Measurements from ENCODE around the gene SNRNP200. TPM values are rescaled to one million over a fixed set of nuclear protein-coding genes. Genes with fewer than 3 reads are reported as not detected.

Gene SNRNP200
- total RNA-seq, 1 donor from 2014 or later = 191 TPM

DNA sequence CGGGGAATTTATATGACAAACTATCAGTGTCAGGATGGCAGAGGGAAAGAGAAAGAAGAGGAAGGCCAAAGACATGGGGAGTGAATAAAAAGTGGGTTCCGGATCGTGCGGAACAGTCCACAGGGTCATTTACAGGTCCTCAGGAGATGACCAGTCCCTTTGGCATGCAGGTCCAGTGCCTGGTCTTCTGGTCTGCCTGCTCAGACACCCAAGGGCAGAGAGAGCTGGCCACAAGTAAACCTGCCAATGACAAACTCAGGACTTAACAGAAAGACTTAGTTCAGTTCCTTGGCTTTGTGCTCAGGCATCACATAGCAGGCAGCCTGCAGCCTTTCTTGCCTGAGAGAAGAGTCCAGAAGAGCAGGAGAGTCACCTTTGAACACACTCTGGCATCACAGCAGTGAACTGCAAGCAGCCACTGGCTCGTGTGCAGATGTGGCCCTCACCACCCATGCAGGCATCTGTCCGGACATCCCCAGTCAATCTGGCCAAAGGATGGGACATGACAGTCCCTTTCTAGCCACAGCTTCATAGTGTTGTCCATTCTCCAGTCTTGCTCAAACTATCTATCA is 53.5 kb downstream of the SNRNP200 start:
- Mint-ChIP-seq H3K4me1 (ENCODE audit: low read depth) (peaks cover 21% of the 10 kb centered on the region), H3K27ac (peak overlapping the region; percentile 33), H3K4me3 (ENCODE audit: low read depth) (no peak overlapping the region), H3K9me3 (no peaks in the 10 kb centered on the region), H3K36me3 (ENCODE audit: low read depth) (peaks cover 53% of the 10 kb centered on the region), H3K27me3 (ENCODE audit: low read depth) (no peaks in the 10 kb centered on the region)
- no peak for DNase-seq (ENCODE audit: low spot score)
- intact Hi-C loops (cut with micrococcal nuclease) = no loop called here

DNA sequence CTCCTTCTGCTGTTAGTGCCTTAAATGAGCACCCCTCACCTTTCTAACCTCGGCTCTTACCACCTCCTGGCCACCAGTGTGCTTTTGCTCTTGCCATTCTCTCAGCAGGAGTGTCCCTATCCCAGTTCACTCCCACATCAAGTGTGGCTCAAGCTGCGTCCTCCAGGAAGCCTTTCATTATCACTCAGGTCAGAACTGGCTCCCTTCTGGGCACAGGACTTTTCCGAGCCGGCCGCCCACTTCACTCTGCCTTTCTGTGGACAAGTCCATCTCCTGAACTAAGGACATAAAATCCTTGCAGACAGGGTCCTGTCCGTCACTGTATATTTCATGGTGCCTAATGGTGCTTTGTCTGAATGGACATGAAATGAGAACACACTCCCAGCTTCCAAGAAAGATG is 55.2 kb downstream of the SNRNP200 start:
- Mint-ChIP-seq H3K9me3 (peaks cover 4% of the 10 kb centered on the region), H3K27ac (no peak overlapping the region), H3K4me3 (ENCODE audit: low read depth) (no peak overlapping the region), H3K4me1 (ENCODE audit: low read depth) (peaks cover 28% of the 10 kb centered on the region), H3K36me3 (ENCODE audit: low read depth) (peaks cover 58% of the 10 kb centered on the region), H3K27me3 (ENCODE audit: low read depth) (no peaks in the 10 kb centered on the region)
- DNase-seq (ENCODE audit: low spot score) = no peak
- intact Hi-C loops (cut with micrococcal nuclease) = no loop called here

- H3K27ac Mint-ChIP-seq = no peak overlapping the region
- H3K9me3 Mint-ChIP-seq = peaks cover 4% of the 10 kb centered on the region
- DNase-seq (ENCODE audit: low spot score) = no peak
- peaks cover 56% of the 10 kb centered on the region for H3K36me3 Mint-ChIP-seq (ENCODE audit: low read depth)
- no peak overlapping the region for H3K4me3 Mint-ChIP-seq (ENCODE audit: low read depth)
- H3K4me1 Mint-ChIP-seq (ENCODE audit: low read depth) = peaks cover 31% of the 10 kb centered on the region
- H3K27me3 Mint-ChIP-seq (ENCODE audit: low read depth) = no peaks in the 10 kb centered on the region
- intact Hi-C loops (cut with micrococcal nuclease) = no loop called here
These were observed 55.7 kb downstream of the SNRNP200 start for GRCh38 chr2:96249654-96250053.

DNA sequence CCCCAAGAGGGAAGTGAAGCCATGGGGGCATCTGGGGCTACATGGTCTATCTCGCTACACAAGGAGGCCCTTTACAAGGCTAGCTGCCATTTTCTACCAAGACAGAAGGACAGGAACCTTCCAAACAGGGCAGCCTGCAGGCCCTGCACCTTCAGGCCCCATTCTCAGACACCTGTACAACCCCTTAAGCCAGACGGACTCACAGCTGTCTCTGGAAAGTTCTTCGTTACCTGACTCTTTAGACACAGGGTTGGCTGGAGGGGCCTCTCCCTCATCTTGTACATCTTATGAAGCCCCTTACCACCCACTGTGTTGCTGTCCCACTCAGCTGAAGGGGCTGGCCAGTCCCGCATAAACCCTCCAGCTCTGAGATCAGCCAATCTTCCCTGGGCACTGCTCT is 56.7 kb downstream of the SNRNP200 start:
- Mint-ChIP-seq H3K27me3 (ENCODE audit: low read depth) (no peaks in the 10 kb centered on the region), H3K9me3 (peaks cover 4% of the 10 kb centered on the region), H3K4me1 (ENCODE audit: low read depth) (peaks cover 31% of the 10 kb centered on the region), H3K4me3 (ENCODE audit: low read depth) (no peak overlapping the region), H3K36me3 (ENCODE audit: low read depth) (peaks cover 53% of the 10 kb centered on the region), H3K27ac (no peak overlapping the region)
- no peak for DNase-seq (ENCODE audit: low spot score)
- intact Hi-C loops (cut with micrococcal nuclease) = no loop called here

DNA sequence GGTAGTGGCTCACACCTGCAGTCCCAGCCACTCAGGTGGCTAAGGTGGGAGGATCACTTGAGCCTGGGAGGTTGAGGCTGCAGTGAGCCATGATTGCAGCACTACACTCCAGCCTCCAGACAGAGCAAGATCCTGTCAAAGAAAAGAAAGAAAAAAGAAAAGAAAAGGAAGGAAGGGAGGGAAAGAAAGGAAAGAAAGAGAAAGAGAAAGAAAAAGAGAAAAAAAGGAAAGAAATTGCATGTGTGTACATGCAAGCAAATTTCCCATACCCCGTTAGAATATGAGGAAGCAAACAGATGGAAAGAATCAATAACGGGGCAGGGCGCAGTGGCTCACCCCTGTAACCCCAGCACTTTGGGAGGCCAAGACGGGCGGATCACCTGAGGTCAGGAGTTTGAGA is 57.5 kb downstream of the SNRNP200 start:
- no peak overlapping the region for H3K4me3 Mint-ChIP-seq (ENCODE audit: low read depth)

DNA sequence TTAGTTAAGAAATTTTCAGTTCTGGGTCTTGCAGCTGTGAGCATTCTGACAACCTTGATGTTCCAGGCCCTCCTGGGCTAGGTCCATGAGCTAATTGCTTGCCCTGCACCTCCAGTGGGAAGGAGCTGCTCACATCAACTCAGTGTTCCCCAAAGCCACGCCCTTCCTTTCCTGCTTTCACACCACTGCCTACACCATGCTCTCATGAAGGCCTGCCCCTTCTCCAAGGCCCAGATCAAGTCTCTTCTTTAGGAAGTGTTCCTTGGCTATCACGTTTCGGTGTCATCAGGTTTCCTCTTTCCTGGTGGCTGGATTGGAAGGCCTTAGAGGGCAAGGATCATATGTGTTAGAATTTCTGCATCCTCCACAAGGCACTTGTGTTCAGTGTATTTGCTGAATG is 58.3 kb downstream of the SNRNP200 start:
- no peaks in the 10 kb centered on the region for H3K27me3 Mint-ChIP-seq (ENCODE audit: low read depth)
- H3K9me3 Mint-ChIP-seq = peaks cover 4% of the 10 kb centered on the region
- peaks cover 44% of the 10 kb centered on the region for H3K4me1 Mint-ChIP-seq (ENCODE audit: low read depth)
- no peak overlapping the region for H3K4me3 Mint-ChIP-seq (ENCODE audit: low read depth)
- DNase-seq (ENCODE audit: low spot score) = no peak
- peaks cover 47% of the 10 kb centered on the region for H3K36me3 Mint-ChIP-seq (ENCODE audit: low read depth)
- intact Hi-C loops (cut with micrococcal nuclease) = no loop called here
- peak overlapping the region; percentile 42 for H3K27ac Mint-ChIP-seq

More for the DNA sequence above, 57.5 kb downstream of the SNRNP200 start:
- Mint-ChIP-seq H3K27me3 (ENCODE audit: low read depth) (no peaks in the 10 kb centered on the region), H3K27ac (peak overlapping the region; percentile 40), H3K9me3 (peaks cover 4% of the 10 kb centered on the region), H3K36me3 (ENCODE audit: low read depth) (peaks cover 48% of the 10 kb centered on the region), H3K4me1 (ENCODE audit: low read depth) (peaks cover 35% of the 10 kb centered on the region)
- intact Hi-C loops (cut with micrococcal nuclease) = no loop called here
- no peak for DNase-seq (ENCODE audit: low spot score)

DNA sequence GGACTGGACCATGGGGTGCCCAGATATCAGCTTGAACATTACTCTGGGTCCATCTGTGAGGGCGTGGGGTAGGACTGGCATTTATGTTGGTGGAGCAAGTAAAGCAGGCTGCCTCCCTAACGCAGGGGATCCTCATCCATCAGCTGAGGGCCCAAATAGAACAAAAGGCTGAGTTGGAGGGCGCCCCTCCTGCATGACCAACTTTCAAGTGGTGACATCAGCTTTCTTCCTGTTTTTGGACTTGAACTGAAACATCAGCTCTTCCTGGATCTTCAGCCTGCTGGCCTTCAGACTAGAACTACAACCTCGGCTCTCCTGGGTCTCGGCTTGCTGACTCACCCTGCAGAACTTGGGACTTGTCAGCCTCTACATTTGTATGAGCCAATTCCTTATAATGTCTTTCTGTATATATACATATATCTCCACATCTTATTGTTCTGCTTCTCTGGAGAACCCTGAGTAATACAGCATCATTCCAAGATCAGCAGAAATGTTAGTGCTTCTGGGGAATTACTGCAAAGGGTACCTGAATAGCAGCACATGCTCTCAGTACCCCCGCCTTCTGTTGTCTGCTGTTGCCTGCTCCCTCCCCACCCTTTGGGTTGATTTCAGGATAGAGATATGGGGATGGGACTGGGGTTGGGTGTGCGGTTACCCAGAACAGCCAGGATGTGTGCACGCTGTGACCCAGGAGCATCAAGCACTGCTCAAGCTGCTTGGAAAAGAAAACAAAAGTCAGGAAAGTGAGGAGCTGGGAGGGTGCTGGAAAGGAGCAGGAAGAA is 59.5 kb downstream of the SNRNP200 start:
- H3K36me3 Mint-ChIP-seq (ENCODE audit: low read depth) = peaks cover 39% of the 10 kb centered on the region
- intact Hi-C loops (cut with micrococcal nuclease) = no loop called here
- no peak overlapping the region for H3K4me3 Mint-ChIP-seq (ENCODE audit: low read depth)
- peaks cover 48% of the 10 kb centered on the region for H3K4me1 Mint-ChIP-seq (ENCODE audit: low read depth)
- H3K9me3 Mint-ChIP-seq = peaks cover 4% of the 10 kb centered on the region
- H3K27ac Mint-ChIP-seq = peak overlapping the region; percentile 72
- DNase-seq (ENCODE audit: low spot score) = no peak
- H3K27me3 Mint-ChIP-seq (ENCODE audit: low read depth) = no peaks in the 10 kb centered on the region

- no peaks in the 10 kb centered on the region for H3K27me3 Mint-ChIP-seq (ENCODE audit: low read depth)
- no peak overlapping the region for H3K4me3 Mint-ChIP-seq (ENCODE audit: low read depth)
- peaks cover 4% of the 10 kb centered on the region for H3K9me3 Mint-ChIP-seq
- H3K27ac Mint-ChIP-seq = no peak overlapping the region
- H3K36me3 Mint-ChIP-seq (ENCODE audit: low read depth) = peaks cover 36% of the 10 kb centered on the region
- intact Hi-C loops (cut with micrococcal nuclease) = loop anchor here (5.0 kb wide), 1 partner anchor 97 kb away; the partner anchor contains the start of gene DUSP2
- peaks cover 48% of the 10 kb centered on the region for H3K4me1 Mint-ChIP-seq (ENCODE audit: low read depth)
- DNase-seq (ENCODE audit: low spot score) = no peak
These were observed 61.5 kb downstream of the SNRNP200 start for GRCh38 chr2:96243843-96244242.

DNA sequence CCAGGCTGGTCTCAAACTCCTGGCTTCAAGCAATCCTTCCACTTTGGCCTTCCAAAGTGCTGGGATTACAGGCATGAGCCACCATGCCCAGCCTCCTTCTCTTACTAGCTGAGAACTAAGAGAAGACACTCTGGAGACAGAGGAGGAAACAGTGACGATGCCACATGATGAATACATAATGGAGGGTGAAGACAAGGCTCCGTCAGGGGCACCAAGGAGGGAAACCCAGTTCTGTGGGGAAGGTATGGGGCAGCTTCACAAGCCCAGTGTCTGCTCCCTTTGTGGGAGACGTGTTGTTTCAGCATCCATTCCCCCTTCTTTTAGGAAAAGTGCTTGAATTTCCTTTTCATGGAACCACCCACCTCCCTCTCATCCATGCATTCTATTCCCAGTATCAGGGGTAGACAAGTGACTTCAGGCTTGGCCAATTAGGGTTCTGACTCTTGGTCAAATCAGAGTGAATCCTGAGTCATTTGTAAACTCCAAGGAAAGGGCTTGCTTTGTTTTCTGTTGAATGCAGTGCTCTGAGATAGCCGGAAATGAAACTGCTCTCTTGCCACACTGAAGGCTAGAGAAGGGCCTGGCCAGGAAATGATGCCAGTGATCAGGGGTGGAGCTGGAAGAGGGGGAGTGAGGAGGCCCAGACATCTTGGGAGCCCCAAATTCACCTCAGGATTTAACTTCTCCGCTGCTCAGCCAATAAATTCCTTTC is 63.3 kb downstream of the SNRNP200 start:
- Mint-ChIP-seq H3K4me1 (ENCODE audit: low read depth) (peaks cover 46% of the 10 kb centered on the region), H3K27ac (peak overlapping the region; percentile 92), H3K36me3 (ENCODE audit: low read depth) (peaks cover 34% of the 10 kb centered on the region), H3K9me3 (peaks cover 4% of the 10 kb centered on the region), H3K27me3 (ENCODE audit: low read depth) (no peaks in the 10 kb centered on the region), H3K4me3 (ENCODE audit: low read depth) (peak overlapping the region; percentile 62)
- peak; percentile 57 for DNase-seq (ENCODE audit: low spot score)
- intact Hi-C loops (cut with micrococcal nuclease) = loop anchor here (1.0 to 5.0 kb wide), 3 partner anchors 23 to 95 kb away; partner anchors contain the start of genes DUSP2, STARD7 and TMEM127

DNA sequence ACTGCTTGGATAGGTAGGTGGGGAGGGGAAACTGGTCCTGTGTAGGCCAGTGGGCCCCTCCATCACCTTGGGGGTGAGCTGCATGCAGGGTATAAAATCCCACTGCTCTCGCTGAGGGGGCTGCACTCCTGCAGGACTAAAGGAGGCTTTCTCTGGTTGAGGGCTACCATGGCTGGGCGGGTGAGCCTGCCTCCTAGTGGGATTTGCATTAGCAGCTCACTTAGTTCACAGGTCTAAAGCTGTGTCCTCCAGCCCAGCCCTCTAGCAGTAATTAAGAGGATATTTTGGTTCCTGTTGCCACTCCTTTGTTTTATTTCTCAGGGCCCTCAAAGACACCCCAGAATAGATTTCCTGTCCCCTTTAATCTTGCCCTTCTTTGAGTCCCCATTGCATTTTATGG is 64.1 kb downstream of the SNRNP200 start:
- Mint-ChIP-seq H3K4me1 (ENCODE audit: low read depth) (peaks cover 39% of the 10 kb centered on the region), H3K9me3 (peaks cover 4% of the 10 kb centered on the region), H3K36me3 (ENCODE audit: low read depth) (peaks cover 27% of the 10 kb centered on the region), H3K4me3 (ENCODE audit: low read depth) (no peak overlapping the region), H3K27ac (peak overlapping the region; percentile 92), H3K27me3 (ENCODE audit: low read depth) (no peaks in the 10 kb centered on the region)
- no peak for DNase-seq (ENCODE audit: low spot score)
- intact Hi-C loops (cut with micrococcal nuclease) = loop anchor here (5.0 kb wide), 1 partner anchor 94 kb away; the partner anchor contains the start of gene DUSP2

DNA sequence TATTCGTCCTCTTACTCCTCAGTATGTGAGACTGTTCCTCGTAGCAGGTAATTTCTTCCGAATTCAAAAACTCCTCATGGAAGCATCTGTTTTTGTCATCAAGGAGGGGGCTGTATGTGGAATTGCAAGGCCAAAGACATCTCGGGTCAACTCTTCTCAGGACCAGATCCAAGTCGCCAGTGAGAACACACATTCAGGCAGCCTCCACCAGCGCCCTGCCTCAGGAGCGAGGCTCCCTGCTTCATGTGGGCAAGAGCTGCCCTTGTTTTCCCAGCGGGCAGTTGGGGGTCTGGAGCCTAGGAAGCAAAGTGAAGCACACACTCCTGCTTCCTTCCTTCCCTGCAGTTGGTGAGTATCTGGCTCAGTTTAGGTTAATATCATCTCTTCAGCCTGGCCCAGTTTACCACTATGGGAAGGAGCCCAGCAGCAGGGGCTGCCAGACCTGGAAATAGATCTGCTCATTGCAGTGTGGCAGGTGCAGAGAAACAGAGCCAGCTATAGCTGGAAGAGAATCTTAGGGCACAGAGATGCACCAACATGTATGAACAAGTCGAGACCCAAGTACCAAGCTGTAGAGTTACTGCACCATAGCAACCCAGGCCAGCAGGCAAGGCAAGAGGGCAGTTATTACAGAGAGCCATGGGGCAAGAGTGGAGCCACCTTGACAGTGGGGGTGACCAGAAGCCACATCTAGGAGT is 64.9 kb downstream of the SNRNP200 start:
- Mint-ChIP-seq H3K27ac (peak overlapping the region; percentile 63), H3K27me3 (ENCODE audit: low read depth) (no peaks in the 10 kb centered on the region), H3K4me3 (ENCODE audit: low read depth) (no peak overlapping the region), H3K9me3 (no peaks in the 10 kb centered on the region), H3K36me3 (ENCODE audit: low read depth) (peaks cover 20% of the 10 kb centered on the region), H3K4me1 (ENCODE audit: low read depth) (peaks cover 32% of the 10 kb centered on the region)
- no peak for DNase-seq (ENCODE audit: low spot score)
- intact Hi-C loops (cut with micrococcal nuclease) = loop anchor here (5.0 kb wide), 1 partner anchor 93 kb away; the partner anchor contains the start of gene DUSP2

- peak overlapping the region; percentile 33 for H3K27ac Mint-ChIP-seq
- H3K36me3 Mint-ChIP-seq (ENCODE audit: low read depth) = peaks cover 17% of the 10 kb centered on the region
- intact Hi-C loops (cut with micrococcal nuclease) = loop anchor here (5.0 kb wide), 1 partner anchor 93 kb away; the partner anchor contains the start of gene DUSP2
- H3K4me1 Mint-ChIP-seq (ENCODE audit: low read depth) = peaks cover 29% of the 10 kb centered on the region
- DNase-seq (ENCODE audit: low spot score) = no peak
- H3K27me3 Mint-ChIP-seq (ENCODE audit: low read depth) = no peaks in the 10 kb centered on the region
- H3K4me3 Mint-ChIP-seq (ENCODE audit: low read depth) = no peak overlapping the region
- H3K9me3 Mint-ChIP-seq = no peaks in the 10 kb centered on the region
These were observed 65.5 kb downstream of the SNRNP200 start for GRCh38 chr2:96239745-96240264.

All from activated T-helper 2 cell treated with anti-CD3 and anti-CD28 coated beads, Interferon-gamma antibody, Interleukin-2, Interleukin-4, amounts not matched to agents 10 μg/mL and 5 μg/mL and 100 μg/mL, durations not matched to agents 14 hours and 24 hours and 36 hours (primary cell).